Measurements from ENCODE around the gene TOR2A. TPM values are rescaled to one million over a fixed set of nuclear protein-coding genes. Genes with fewer than 3 reads are reported as not detected.
"Not testable (repeated sequence)": the region's sequence is repeated elsewhere in the genome, so short reads cannot be mapped to it uniquely, and the experiment has no call there.

TOR2A gene
- total and polyA plus RNA-seq, 11 donors = 1.7 to 9.2 (median 3.4) TPM

DNA sequence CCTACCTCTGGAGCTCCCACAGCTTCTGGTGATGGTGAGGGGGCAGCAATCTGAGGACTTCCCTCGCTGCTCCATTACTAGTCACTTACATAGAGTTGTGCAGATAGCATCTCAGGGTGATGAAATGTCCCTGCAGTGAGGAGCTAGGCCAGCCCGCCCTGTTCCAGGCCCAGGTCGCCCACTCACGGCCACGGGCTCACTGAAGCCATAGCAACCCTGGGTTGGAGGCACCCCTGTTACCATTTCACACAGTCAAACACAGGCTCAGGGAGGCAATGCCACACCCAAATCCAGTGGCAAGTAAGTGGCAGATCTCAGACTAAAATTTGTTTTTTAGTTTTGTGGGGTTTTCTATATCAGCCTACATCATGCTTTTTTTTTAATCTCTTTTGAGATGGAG lies 23.7 kb upstream of the TOR2A start:
- Histone ChIP-seq H3K4me1 (peaks cover 10 to 88% (median 35%) of the 10 kb centered on the region in 12 donors), H3K27ac (peak overlapping the region in 10 of 12 donors; percentile 22 to 97 (median 86))
- 50 to 71% (median 63%) methylated on average over 5 of the region's 5 CpGs for WGBS, 4 donors

DNA sequence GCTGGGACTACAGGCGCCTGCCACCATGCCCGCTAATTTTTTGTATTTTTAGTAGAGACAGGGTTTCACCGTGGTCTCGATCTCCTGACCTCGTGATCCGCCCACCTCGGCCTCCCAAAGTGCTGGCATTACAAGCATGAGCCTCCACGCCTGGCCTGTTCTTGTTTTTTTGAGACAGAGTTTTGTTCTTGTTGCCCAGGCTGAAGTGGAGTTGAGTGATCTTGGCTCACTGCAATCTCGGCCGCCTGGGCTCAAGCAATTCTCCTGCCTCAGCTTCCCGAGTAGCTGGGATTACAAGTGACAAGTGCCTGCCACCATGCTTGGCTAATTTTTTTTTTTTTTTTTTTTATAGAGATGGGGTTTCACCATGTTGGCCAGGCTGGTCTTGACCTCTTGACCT lies 21.7 kb upstream of the TOR2A start:
- DNase-seq; intact Hi-C loops (cut with DNase I); ATAC-seq; H3K9me3 ChIP-seq: not testable (repeated sequence)
- Histone ChIP-seq H3K4me1 (peaks cover 6 to 74% (median 20%) of the 10 kb centered on the region in 12 donors), H3K27ac (peak overlapping the region in 6 of 12 donors; percentile 29 to 80 (median 66)), H3K4me3 (peak overlapping the region in 1 of 12 donors; percentile 5), H3K36me3 (peaks cover 0 to 50% (median 11%) of the 10 kb centered on the region in 9 donors), H3K27me3 (peaks cover 0 to 35% (median 17%) of the 10 kb centered on the region in 9 donors)
- 67 to 74% (median 72%) methylated on average over 11 of the region's 11 CpGs for WGBS, 4 donors

More for the DNA sequence above, 23.7 kb upstream of the TOR2A start:
- ATAC-seq (no peak), DNase-seq (no peak)
- H3K9me3 ChIP-seq = no peaks in the 10 kb centered on the region
- intact Hi-C loops (cut with DNase I) = no loop called here
- peaks cover 0 to 41% (median 11%) of the 10 kb centered on the region in 9 donors for H3K36me3 ChIP-seq
- no peak for TF ChIP-seq POLR2A (IDR thresholded peaks at IDR 0.05)
- TF ChIP-seq, protein P1, sequence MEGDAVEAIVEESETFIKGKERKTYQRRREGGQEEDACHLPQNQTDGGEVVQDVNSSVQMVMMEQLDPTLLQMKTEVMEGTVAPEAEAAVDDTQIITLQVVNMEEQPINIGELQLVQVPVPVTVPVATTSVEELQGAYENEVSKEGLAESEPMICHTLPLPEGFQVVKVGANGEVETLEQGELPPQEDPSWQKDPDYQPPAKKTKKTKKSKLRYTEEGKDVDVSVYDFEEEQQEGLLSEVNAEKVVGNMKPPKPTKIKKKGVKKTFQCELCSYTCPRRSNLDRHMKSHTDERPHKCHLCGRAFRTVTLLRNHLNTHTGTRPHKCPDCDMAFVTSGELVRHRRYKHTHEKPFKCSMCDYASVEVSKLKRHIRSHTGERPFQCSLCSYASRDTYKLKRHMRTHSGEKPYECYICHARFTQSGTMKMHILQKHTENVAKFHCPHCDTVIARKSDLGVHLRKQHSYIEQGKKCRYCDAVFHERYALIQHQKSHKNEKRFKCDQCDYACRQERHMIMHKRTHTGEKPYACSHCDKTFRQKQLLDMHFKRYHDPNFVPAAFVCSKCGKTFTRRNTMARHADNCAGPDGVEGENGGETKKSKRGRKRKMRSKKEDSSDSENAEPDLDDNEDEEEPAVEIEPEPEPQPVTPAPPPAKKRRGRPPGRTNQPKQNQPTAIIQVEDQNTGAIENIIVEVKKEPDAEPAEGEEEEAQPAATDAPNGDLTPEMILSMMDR (IDR thresholded peaks at IDR 0.05) = no peak
- H3K27me3 ChIP-seq = peaks cover 0 to 30% (median 14%) of the 10 kb centered on the region in 9 donors
- peak overlapping the region in 6 of 12 donors; percentile 1 to 51 (median 33) for H3K4me3 ChIP-seq

DNA sequence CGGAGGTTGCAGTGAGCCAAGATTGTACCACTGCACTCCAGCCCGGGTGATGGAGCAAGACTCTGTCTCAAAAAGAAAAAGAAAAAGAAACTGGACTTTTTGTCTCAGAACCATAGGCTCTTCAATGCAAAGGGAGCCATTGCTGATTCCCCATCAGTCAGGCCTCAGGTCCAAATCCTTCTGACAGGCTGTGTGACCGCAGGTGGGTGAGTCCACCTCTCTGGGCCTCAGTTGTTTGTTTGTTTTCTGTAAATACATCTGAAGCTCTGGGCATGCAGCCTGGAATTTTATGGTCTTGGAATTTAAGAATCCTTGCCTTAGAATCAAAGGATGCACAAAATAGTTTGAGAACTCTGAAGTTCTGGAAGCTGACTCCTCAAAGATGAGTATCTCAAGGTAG lies 21.1 kb upstream of the TOR2A start:
- peak overlapping the region in 11 of 12 donors; percentile 37 to 80 (median 61) for H3K27ac ChIP-seq
- no peak for TF ChIP-seq POLR2A (IDR thresholded peaks at IDR 0.05)
- TF ChIP-seq, protein P1 (IDR thresholded peaks at IDR 0.05) = no peak
- H3K4me3 ChIP-seq = peak overlapping the region in 7 of 12 donors; percentile 31 to 48 (median 44)
- peaks cover 0 to 54% (median 15%) of the 10 kb centered on the region in 9 donors for H3K36me3 ChIP-seq
- peaks cover 6 to 69% (median 17%) of the 10 kb centered on the region in 12 donors for H3K4me1 ChIP-seq
- intact Hi-C loops (cut with DNase I) = no loop called here
- no peak for DNase-seq
- ATAC-seq = no peak
- 76 to 88% (median 80%) methylated on average over 3 of the region's 3 CpGs for WGBS, 4 donors
- no peaks in the 10 kb centered on the region for H3K9me3 ChIP-seq
- peaks cover 0 to 35% (median 17%) of the 10 kb centered on the region in 9 donors for H3K27me3 ChIP-seq

DNA sequence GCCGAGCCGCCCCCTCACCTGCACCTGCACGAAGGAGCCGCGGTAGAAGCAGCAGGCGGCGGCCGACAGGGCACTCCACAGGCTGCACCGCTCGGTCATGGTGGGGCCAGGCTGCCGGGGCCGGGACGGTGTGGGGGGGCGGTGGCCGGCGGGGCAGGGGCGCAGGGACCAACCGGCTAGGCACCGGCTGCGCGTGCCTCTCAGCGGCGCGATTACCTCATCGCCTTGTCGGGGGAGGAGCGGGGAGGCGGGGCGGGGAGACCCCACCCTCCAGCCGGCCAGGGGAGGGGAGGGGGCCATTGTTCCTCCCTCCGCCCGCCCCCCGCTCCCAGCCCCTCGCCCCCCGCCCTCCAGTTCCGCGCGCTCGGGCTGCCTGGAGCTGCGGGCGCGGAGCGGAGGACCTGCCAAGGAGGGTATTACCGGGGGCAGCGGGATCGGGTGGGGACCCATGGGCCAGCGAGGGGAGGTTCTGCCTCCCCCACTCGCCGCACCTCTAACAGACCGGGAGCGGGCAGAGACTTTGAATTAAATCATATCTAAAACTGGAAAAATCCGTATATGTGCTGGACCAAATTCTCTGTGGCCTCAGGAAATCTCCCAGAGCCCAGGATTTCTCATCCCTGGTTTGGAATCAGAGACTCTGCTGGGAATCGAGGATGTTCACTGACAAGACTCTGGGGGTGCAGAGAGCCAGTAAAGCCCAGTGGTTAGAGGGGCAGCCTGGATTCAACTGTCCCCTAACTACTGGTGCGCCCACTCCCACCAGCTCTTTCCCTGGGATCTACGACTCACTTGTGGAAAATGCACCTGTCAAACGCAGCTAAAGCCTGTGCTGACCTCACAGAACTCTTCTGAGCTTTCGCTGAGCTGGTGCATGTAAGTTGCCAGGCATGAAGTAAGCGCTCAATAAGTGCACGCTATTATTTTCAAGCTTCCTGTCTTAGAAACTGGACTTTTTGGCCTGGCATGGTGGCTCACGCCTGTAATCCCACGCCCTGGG lies 20.3 kb upstream of the TOR2A start:
- peaks cover 0 to 54% (median 24%) of the 10 kb centered on the region in 9 donors for H3K36me3 ChIP-seq
- peak; percentile 33 to 66 (median 38) for ATAC-seq
- 19 to 35% (median 27%) methylated on average over 20 to 61 of the region's 61 CpGs for WGBS, 4 donors
- peaks cover 6 to 60% (median 16%) of the 10 kb centered on the region in 12 donors for H3K4me1 ChIP-seq
- H3K4me3 ChIP-seq = peak overlapping the region; percentile 20 to 48 (median 36)
- intact Hi-C loops (cut with DNase I) = no loop called here
- peaks cover 0 to 35% (median 17%) of the 10 kb centered on the region in 9 donors for H3K27me3 ChIP-seq
- peak in 1 of 5 donors; percentile 59 for DNase-seq
- peak overlapping the region in 11 of 12 donors; percentile 37 to 81 (median 61) for H3K27ac ChIP-seq
- H3K9me3 ChIP-seq = no peaks in the 10 kb centered on the region
- TF ChIP-seq, protein P1 (IDR thresholded peaks at IDR 0.05) = no peak
- TF ChIP-seq POLR2A (IDR thresholded peaks at IDR 0.05) = no peak

Data from heart left ventricle (tissue), 16 donors.